GM19452 (cell line): Measurements from ENCODE around the gene ADARB2.

Experiments used
- ATAC-seq: cut with Tn5 transposase; IDR thresholded peaks from one replicate; pipeline ENCODE4 v1.9.1; 2021; ENCODE audit not compliant: unreplicated experiment

Gene ADARB2

GRCh38 chr10:1128115-1128514 is 609.2 kb downstream of the ADARB2 start:
- ATAC-seq = no peak

GRCh38 chr10:1127629-1128028 is 609.7 kb downstream of the ADARB2 start:
- no peak for ATAC-seq
